Stimulated activated CD4-positive, alpha-beta T cell treated with anti-CD3 and anti-CD28 coated beads, Interleukin-2, amount 100 ng/mL, for 48 hours (primary cell): ENCODE results near the gene FIS1.
"Not testable (repeated sequence)": the region's sequence is repeated elsewhere in the genome, so short reads cannot be mapped to it uniquely, and the experiment has no call there.

ENCODE experiments used
- DNase-seq, 2 donors: peaks; one replicate each; pipeline ENCODE4 v3.0.0-alpha.2; 2020

FIS1 gene

GRCh38 chr7:101202603-101202918, 42.3 kb downstream of the FIS1 start:
- DNase-seq, result no peak

DNA sequence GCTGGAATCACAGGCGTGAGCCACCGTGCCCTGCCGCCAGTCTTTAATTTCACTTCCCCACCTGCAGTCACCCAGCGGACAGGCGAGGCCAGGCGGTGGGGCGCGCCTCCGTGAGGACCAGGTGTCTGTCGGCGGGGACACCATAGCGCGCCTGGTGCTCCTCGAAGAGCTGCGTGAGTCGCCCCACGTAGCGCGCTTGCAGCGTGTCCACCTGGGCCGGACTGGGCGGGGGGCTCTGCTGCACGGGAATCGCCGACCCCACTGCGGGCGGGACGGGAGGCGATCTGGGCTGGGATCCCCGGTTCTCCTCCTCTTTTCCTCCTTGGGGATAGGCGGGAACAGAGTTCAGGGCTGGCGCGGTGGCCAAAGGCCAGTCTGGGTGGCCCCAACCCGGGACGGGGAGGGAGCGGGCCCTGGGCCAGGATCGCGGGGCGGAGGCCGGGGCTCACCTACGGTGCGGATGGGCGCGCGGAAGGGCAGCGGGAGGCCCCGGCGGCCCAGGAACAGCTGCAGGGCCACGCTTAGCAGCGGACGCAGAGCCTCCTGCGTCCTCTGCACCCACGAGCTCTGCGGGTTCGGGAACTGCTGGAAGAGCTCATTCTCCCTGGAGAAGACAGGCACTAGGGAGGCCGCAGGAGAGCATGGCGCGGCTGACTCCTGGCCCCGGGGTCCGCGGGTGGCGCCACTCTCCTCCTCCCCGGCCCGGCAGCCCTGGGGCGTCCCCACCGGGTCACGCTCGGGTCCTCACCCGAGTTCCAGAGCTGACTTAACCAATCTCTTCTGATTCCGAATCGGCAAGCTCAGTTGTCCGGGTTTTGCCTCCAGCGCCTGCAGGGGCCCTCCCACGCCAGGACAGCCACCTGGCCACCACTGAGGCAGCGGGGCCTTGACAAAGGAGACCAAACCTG, 42.9 kb downstream of the FIS1 start:
- DNase-seq, result no peak

DNA sequence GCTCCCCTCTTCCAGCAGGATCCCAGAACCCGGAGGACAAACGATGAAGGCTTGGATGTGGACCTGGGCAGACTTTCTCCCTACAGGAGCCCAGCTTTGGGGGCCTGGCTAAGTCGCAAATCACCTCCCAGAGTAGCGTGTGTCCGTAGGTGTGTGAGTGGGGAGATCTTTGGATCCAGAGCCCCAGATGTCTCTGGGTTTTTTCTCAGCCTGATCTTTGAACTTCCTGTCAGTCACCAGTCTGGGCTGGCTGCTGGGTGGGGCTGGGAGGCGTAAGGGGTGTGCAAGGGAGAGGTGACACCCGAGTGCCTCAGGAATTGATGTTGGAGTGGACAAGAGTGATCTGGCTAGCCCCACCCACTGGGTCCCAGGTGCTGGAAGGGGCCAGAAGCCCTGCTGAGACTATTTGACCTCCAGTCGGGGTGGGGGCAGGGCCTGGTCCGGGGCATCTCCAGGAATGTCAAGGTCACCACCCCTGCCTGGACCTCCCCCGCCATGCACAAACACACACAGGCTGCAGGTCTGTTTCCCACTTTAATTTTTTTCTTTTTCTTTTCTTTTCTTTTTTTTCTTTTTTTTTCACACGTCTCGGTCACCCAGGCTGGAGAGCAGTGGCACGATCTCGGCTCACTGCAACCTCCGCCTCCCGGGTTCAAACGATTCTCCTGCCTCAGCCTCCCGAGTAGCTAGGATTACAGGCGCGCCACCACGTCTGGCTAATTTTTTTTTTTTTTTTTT, 43.9 kb downstream of the FIS1 start, which contains the start of gene MOGAT3:
MOGAT3 (minus strand) TSS at position 175 of the 738 bp plus-strand sequence. CDS start 182 bp downstream, outside the sequence.
- DNase-seq, result no peak

DNA sequence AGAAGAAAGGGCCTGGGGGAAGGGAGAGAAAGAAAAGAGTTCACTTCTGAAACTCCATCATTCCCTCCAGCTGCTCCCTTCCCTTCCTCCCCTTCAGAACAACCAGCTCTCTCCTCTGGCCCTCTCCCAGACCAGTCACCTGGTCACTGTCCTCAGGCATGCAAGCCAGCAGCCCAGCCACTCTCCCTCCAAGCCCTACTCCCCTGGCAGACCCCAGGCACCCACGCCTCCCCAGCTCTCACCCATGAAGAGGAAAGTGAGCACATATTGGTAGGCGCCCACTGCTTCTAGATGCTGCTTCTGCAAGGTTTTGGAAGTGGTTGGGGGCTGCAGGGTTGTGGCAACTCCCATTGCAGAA, 44.4 kb downstream of the FIS1 start:
- DNase-seq, result no peak

DNA sequence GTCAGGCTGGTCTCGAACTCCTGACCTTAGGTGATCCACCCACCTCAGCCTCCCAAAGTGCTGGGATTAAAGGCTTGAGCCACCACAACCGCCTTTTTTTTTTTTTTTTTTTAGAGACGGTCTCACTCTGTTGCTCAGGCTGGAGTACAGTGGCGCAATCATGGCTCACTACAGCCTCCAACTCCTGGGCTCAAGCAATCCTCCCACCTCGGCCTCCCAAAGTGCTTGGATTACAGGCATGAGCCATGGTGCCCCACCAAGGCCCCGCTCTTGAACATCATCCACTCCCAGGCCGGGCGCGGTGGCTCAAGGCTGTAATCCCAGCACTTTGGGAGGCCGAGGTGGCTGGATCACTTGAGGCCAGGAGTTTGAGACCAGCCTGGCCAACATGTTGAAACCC, 45.4 kb downstream of the FIS1 start:
- DNase-seq, result not testable (repeated sequence)

GRCh38 chr7:101198476-101198875, 46.4 kb downstream of the FIS1 start:
- DNase-seq, result no peak

DNA sequence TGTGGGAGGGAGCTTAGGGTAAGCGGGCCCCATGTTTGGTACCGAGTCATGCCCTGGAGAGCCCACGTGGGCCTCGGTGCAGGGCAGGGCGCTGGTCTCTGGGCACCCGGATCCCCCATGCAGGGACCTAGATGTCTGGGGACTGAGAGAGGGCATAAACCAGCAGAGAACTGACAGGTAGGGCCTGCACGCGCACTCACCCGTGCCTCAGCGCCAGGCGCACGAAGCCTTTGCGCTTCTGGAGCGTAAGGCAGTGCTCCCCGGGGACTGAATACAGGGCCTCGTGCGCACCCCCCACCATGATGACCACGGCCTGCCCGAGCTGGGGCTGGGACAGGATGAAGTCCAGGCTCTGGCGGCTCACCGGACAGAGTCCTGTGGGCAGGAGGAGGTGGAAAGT, 46.9 kb downstream of the FIS1 start:
- DNase-seq, result no peak

- no peak for DNase-seq
Measured at GRCh38 chr7:101195884-101196283, 49.0 kb downstream of the FIS1 start.
